ENCODE results near the gene PNLIPRP1.

PNLIPRP1 gene

GRCh38 chr10:116587878-116588591 is 2.7 kb upstream of the PNLIPRP1 start:
- in situ Hi-C loops (cut with MboI; ENCODE audit: low pct_unique_long_range_greater_than_20kb, low sequenced_read_pairs, unreplicated experiment), result no loop called here
- no peak for DNase-seq (ENCODE audit: low spot score)
- no peak for TF ChIP-seq CTCF (IDR thresholded peaks at IDR 0.05; ENCODE audit: extremely low read depth, insufficient read depth, missing control alignments)

GRCh38 chr10:116588995-116589394 is 1.8 kb upstream of the PNLIPRP1 start:
- in situ Hi-C loops (cut with MboI; ENCODE audit: low pct_unique_long_range_greater_than_20kb, low sequenced_read_pairs, unreplicated experiment), result no loop called here
- no peak for TF ChIP-seq CTCF (IDR thresholded peaks at IDR 0.05; ENCODE audit: extremely low read depth, insufficient read depth, missing control alignments)
- DNase-seq (ENCODE audit: low spot score), result no peak

GRCh38 chr10:116589926-116590325 is 833 bp upstream of the PNLIPRP1 start:
- in situ Hi-C loops (cut with MboI; ENCODE audit: low pct_unique_long_range_greater_than_20kb, low sequenced_read_pairs, unreplicated experiment), result no loop called here
- DNase-seq (ENCODE audit: low spot score), result no peak
- TF ChIP-seq CTCF (IDR thresholded peaks at IDR 0.05; ENCODE audit: extremely low read depth, insufficient read depth, missing control alignments), result no peak

DNA sequence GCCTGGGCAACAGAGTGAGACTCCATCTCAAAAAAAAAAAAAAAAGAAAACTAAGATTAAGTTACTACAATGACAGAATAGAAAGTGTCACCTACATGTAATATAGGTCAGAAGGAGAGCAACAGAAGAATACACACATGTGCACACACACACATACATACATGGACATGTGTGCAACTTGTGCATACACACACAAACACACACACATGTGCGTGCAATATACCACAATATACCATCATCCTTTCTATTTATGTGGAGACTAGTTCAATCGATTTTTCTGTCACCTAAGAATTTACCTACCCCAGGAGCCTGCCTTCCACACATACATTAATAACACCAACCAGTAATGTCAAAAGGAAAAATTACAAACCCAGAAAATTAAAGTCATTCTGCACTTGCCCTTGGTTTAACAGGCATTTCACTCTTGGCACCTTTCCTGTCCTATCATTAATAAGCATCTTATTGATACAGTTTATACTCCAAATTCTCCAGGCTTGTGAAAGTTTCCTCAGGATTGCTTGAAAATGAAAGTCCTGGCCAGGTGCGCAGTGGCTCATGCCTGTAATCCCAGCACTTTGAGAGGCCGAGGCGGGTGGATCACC is 2.5 kb downstream of the PNLIPRP1 start:
- no peak for DNase-seq (ENCODE audit: low spot score)
- TF ChIP-seq CTCF (IDR thresholded peaks at IDR 0.05; ENCODE audit: extremely low read depth, insufficient read depth, missing control alignments), result no peak
- in situ Hi-C loops (cut with MboI; ENCODE audit: low pct_unique_long_range_greater_than_20kb, low sequenced_read_pairs, unreplicated experiment), result no loop called here

DNA sequence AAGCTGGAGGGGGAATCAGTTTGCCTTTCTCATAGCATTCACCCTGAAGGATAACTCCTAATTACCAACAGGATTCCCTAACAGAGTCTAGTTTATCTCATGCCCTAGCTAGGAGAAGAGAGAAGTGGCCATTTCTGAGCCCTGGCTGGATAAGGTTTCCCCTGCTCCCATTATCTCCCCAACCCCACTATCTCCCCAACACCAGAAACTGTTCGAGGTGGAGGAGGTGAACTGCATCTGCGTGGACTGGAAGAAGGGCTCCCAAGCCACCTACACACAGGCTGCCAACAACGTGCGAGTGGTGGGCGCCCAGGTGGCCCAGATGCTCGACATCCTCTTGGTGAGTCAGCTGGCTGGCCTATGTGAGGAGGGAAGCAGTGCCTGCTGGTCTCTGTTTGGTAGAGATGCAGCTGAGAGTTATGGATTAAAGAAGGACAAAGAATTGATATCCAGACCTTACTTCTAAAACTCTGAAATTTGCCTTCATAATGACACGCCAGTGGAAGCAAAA is 3.8 kb downstream of the PNLIPRP1 start:
- no peak for DNase-seq (ENCODE audit: low spot score)
- in situ Hi-C loops (cut with MboI; ENCODE audit: low pct_unique_long_range_greater_than_20kb, low sequenced_read_pairs, unreplicated experiment), result no loop called here
- no peak for TF ChIP-seq CTCF (IDR thresholded peaks at IDR 0.05; ENCODE audit: extremely low read depth, insufficient read depth, missing control alignments)

DNA sequence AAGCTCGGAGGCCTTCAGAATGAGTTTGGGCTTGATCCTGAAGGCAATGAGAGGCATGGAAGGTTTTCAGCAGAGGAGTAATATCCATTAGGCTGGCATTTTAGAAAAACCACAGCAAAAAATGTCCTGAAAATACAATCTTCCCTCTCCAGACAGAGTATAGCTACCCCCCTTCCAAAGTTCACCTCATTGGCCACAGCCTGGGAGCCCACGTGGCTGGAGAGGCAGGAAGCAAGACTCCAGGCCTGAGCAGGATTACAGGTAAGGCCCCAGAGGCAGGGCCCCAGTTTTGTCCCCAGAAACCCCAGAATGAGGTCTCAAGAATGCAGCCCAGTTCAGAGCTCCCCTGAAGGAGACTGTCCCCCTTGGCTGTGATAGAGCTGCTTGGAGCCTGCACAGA is 5.3 kb downstream of the PNLIPRP1 start:
- DNase-seq (ENCODE audit: low spot score), result no peak
- in situ Hi-C loops (cut with MboI; ENCODE audit: low pct_unique_long_range_greater_than_20kb, low sequenced_read_pairs, unreplicated experiment), result no loop called here
- no peak for TF ChIP-seq CTCF (IDR thresholded peaks at IDR 0.05; ENCODE audit: extremely low read depth, insufficient read depth, missing control alignments)

All from GM13977 (cell line).